H9 (cell line): ENCODE data around the gene TNFRSF21. TPM values are rescaled to one million over a fixed set of nuclear protein-coding genes. Genes with fewer than 3 reads are reported as not detected.
A peak's percentile ranks its signal among the peaks of the same experiment; 100 is the strongest.

ENCODE experiments used
- DNase-seq: peaks from one replicate; pipeline ENCODE4 v3.0.0-alpha.2; 2017
- H2AFZ ChIP-seq: one replicate; pipeline ENCODE4 v1.6.1; 2013; ENCODE audit warnings: mild to moderate bottlenecking, low read length, control low read depth, moderate library complexity
- H2AK5ac ChIP-seq: 2 replicates; pipeline ENCODE4 v1.6.1; 2013; ENCODE audit warnings: low read length, control low read depth, mixed read lengths; ENCODE audit not compliant: insufficient read length
- H2BK120ac ChIP-seq: one replicate; pipeline ENCODE4 v1.6.1; 2013; ENCODE audit warnings: low read depth, mild to moderate bottlenecking, low read length, control low read depth, inconsistent platforms; ENCODE audit not compliant: poor library complexity, severe bottlenecking
- H2BK12ac ChIP-seq: 2 replicates; pipeline ENCODE4 v1.6.1; 2013; ENCODE audit warnings: low read length, control low read depth, mixed read lengths, low read depth; ENCODE audit not compliant: insufficient read length
- H2BK15ac ChIP-seq: 2 replicates; pipeline ENCODE4 v1.6.1; 2013; ENCODE audit warnings: low read depth, low read length, control low read depth
- H2BK20ac ChIP-seq: one replicate; pipeline ENCODE4 v1.6.1; 2013; ENCODE audit warnings: low read depth, mild to moderate bottlenecking, low read length, control low read depth, inconsistent platforms; ENCODE audit not compliant: poor library complexity, severe bottlenecking
- H2BK5ac ChIP-seq: 2 replicates; pipeline ENCODE4 v1.6.1; 2013; ENCODE audit warnings: low read length, control low read depth, mixed read lengths; ENCODE audit not compliant: insufficient read length
- H3K14ac ChIP-seq: 2 replicates; pipeline ENCODE4 v1.6.1; 2013; ENCODE audit warnings: low read length, control low read depth; ENCODE audit not compliant: insufficient read depth
- H3K18ac ChIP-seq: 2 replicates; pipeline ENCODE4 v1.6.1; 2013; ENCODE audit warnings: low read depth, mild to moderate bottlenecking, mixed read lengths, low read length, control low read depth; ENCODE audit not compliant: insufficient read length
- H3K23ac ChIP-seq: 2 replicates; pipeline ENCODE4 v1.6.1; 2013; ENCODE audit warnings: low read length, control low read depth, mixed read lengths, low read depth; ENCODE audit not compliant: insufficient read length
- H3K23me2 ChIP-seq: 2 replicates; pipeline ENCODE4 v1.6.1; 2013; ENCODE audit warnings: low read depth, mild to moderate bottlenecking, mixed read lengths, low read length, control low read depth; ENCODE audit not compliant: insufficient read length, poor library complexity, severe bottlenecking
- H3K27ac ChIP-seq: 2 replicates; pipeline ENCODE4 v1.5.1; 2013; ENCODE audit warnings: low read length, control low read depth, mixed read lengths, low read depth; ENCODE audit not compliant: insufficient read length
- H3K27me3 ChIP-seq: 2 replicates; pipeline ENCODE4 v1.6.1; 2013; ENCODE audit warnings: low read length, control low read depth, inconsistent platforms; ENCODE audit not compliant: insufficient read depth
- H3K4ac ChIP-seq: 2 replicates; pipeline ENCODE4 v1.6.1; 2013; ENCODE audit warnings: low read depth, mild to moderate bottlenecking, control low read depth, inconsistent platforms, low read length, moderate library complexity
- H3K4me1 ChIP-seq: 2 replicates; pipeline ENCODE4 v1.6.1; 2013; ENCODE audit warnings: low read length, control low read depth, inconsistent platforms; ENCODE audit not compliant: insufficient read depth
- H3K4me2 ChIP-seq: 2 replicates; pipeline ENCODE4 v1.6.1; 2013; ENCODE audit warnings: low read length, control low read depth, mixed read lengths; ENCODE audit not compliant: insufficient read length, insufficient read depth
- H3K56ac ChIP-seq: 2 replicates; pipeline ENCODE4 v1.6.1; 2013; ENCODE audit warnings: low read depth, mild to moderate bottlenecking, mixed read lengths, low read length, control low read depth; ENCODE audit not compliant: insufficient read length
- H3K79me1 ChIP-seq: 2 replicates; pipeline ENCODE4 v1.6.1; 2013; ENCODE audit warnings: low read depth, mild to moderate bottlenecking, moderate library complexity, low read length, control low read depth, inconsistent platforms; ENCODE audit not compliant: insufficient read depth, poor library complexity, severe bottlenecking
- H3K79me2 ChIP-seq: 2 replicates; pipeline ENCODE4 v1.6.1; 2013; ENCODE audit warnings: low read length, control low read depth, inconsistent platforms; ENCODE audit not compliant: insufficient read depth
- H3K9ac ChIP-seq: 2 replicates; pipeline ENCODE4 v1.6.1; 2013; ENCODE audit warnings: low read length, control low read depth, mixed read lengths; ENCODE audit not compliant: insufficient read length; ENCODE audit errors: extremely low read depth
- H3K9me3 ChIP-seq: one replicate; pipeline ENCODE4 v1.6.1; 2013; ENCODE audit warnings: low read depth, low read length, inconsistent platforms; ENCODE audit not compliant: control insufficient read depth
- H3T11ph ChIP-seq: one replicate; pipeline ENCODE4 v1.6.1; 2013; ENCODE audit warnings: mild to moderate bottlenecking, low read length, control low read depth, inconsistent platforms
- H4K20me1 ChIP-seq: one replicate; pipeline ENCODE4 v1.6.1; 2013; ENCODE audit not compliant: control insufficient read depth, insufficient read length, insufficient read depth
- H4K5ac ChIP-seq: 2 replicates; pipeline ENCODE4 v1.6.1; 2013; ENCODE audit warnings: low read depth, mild to moderate bottlenecking, mixed read lengths, low read length, control low read depth; ENCODE audit not compliant: insufficient read length
- H4K8ac ChIP-seq: replicated peaks from 2 replicates; pipeline ENCODE4 v1.6.1; 2013; ENCODE audit warnings: low read length, control low read depth, mixed read lengths, low read depth; ENCODE audit not compliant: insufficient read length
- H4K91ac ChIP-seq: 2 replicates; pipeline ENCODE4 v1.6.1; 2013; ENCODE audit warnings: low read depth, mild to moderate bottlenecking, moderate library complexity, mixed read lengths, low read length, control low read depth; ENCODE audit not compliant: insufficient read length
- H3K27ac Mint-ChIP-seq, 3 experiments: 2 replicates in 2 of 3; 3 replicates in 1 of 3; pipeline ENCODE4 v1.8.0; 2020 to 2021; ENCODE audit warnings: mixed read lengths in 3 of 3, mild to moderate bottlenecking in 1 of 3, moderate library complexity in 1 of 3
- H3K27me3 Mint-ChIP-seq: 2 replicates; pipeline ENCODE4 v1.8.0; 2021; ENCODE audit warnings: low read depth, mild to moderate bottlenecking, moderate library complexity, mixed read lengths
- H3K36me3 Mint-ChIP-seq, 3 experiments: 2 replicates in 2 of 3; 3 replicates in 1 of 3; pipeline ENCODE4 v1.8.0; 2020 to 2021; ENCODE audit warnings: low read depth in 3 of 3, mixed read lengths in 3 of 3; ENCODE audit not compliant: insufficient read depth in 1 of 3
- H3K4me1 Mint-ChIP-seq, 2 experiments: 2 replicates each; pipeline ENCODE4 v1.8.0; 2020; ENCODE audit warnings: mixed read lengths in 2 of 2
- H3K4me3 Mint-ChIP-seq, 2 experiments: 2 replicates in 1 of 2; 3 replicates in 1 of 2; pipeline ENCODE4 v1.8.0; 2020 to 2021; ENCODE audit warnings: mild to moderate bottlenecking in 2 of 2, mixed read lengths in 2 of 2, moderate library complexity in 1 of 2
- H3K9me3 Mint-ChIP-seq, 2 experiments: 2 replicates in 1 of 2; 3 replicates in 1 of 2; pipeline ENCODE4 v1.8.0; 2020; ENCODE audit warnings: mild to moderate bottlenecking in 2 of 2, mixed read lengths in 2 of 2, moderate library complexity in 1 of 2
- CTCF ChIP-seq: fragments of 200-600 bp; sonication (generic); conservative IDR thresholded peaks from 3 replicates; pipeline ENCODE4 v1.8.0; 2021; ENCODE audit warnings: antibody characterized with exemption, mild to moderate bottlenecking
- WGBS: extraction: QIAGEN DNeasy Blood & Tissue Kit; methylation state at CpG from one replicate; pipeline ENCODE4 v1.1.7; 2013; ENCODE audit warnings: missing lambda C conversion rate, low lambda C conversion rate, mixed read lengths; ENCODE audit not compliant: insufficient read length; ENCODE audit errors: extremely low coverage; 5-methylcytosine and 5-hydroxymethylcytosine counted together
- total RNA-seq: library from RNA; stranded (reverse); gene quantifications from 2 replicates; pipeline ENCODE4 v1.2.1, GENCODE V29; 2021

TNFRSF21 gene
- total RNA-seq, 1 experiment from 2014 or later = 39.1 TPM

- Histone ChIP-seq H2BK20ac (no peak overlapping the region), H4K8ac (no peak overlapping the region), H3K18ac (no peak overlapping the region), H3K14ac (no peak overlapping the region), H2BK5ac (no peak overlapping the region), H2AK5ac (no peak overlapping the region), H2BK120ac (no peak overlapping the region), H3K79me2 (no peaks in the 10 kb centered on the region), H4K91ac (no peak overlapping the region), H3K27me3 (no peaks in the 10 kb centered on the region), H2BK12ac (no peak overlapping the region), H4K5ac (no peak overlapping the region), H3K4me1 (no peaks in the 10 kb centered on the region), H3K56ac (no peak overlapping the region), H3K9ac (no peak overlapping the region), H2AFZ (no peak overlapping the region), H3T11ph (no peak overlapping the region), H4K20me1 (no peaks in the 10 kb centered on the region), H2BK15ac (no peak overlapping the region), H3K23ac (no peak overlapping the region), H3K9me3 (no peaks in the 10 kb centered on the region), H3K23me2 (no peaks in the 10 kb centered on the region), H3K4me2 (no peak overlapping the region), H3K4ac (no peak overlapping the region), H3K27ac (no peak overlapping the region), H3K79me1 (no peaks in the 10 kb centered on the region)
- no peak for TF ChIP-seq CTCF
- WGBS = no CpG with 5 or more reads among the region's 4 CpGs
- Mint-ChIP-seq H3K27ac (0 out of 7 replicates have a peak overlapping the region, but pooled peaks of 1 of the 3 experiments have one; percentile 42), H3K9me3 (peaks cover 6 to 8% of the 10 kb centered on the region in 2 experiments), H3K27me3 (no peaks in the 10 kb centered on the region), H3K4me1 (peaks cover 7 to 9% of the 10 kb centered on the region in 2 experiments; a peak in 3 of 4 replicates), H3K4me3 (no peak overlapping the region), H3K36me3 (peaks cover 0 to 9% (median under 1%) of the 10 kb centered on the region in 3 experiments; a peak in 4 of 7 replicates)
- no peak for DNase-seq
Observed at GRCh38 chr6:47321577-47321976, 11.9 kb upstream of the TNFRSF21 start.
